Measurements from ENCODE around the gene AHRR. TPM values are rescaled to one million over a fixed set of nuclear protein-coding genes. Genes with fewer than 3 reads are reported as not detected.

Gene AHRR
- total and polyA plus RNA-seq, 2 of the 4 experiments (the other 2 are of a cell fraction), result 15.6 to 37.1 TPM

- Histone ChIP-seq H3K4me3 (ENCODE audit: insufficient read depth, low read depth, low read length) (no peak overlapping the region), H2BK5ac (ENCODE audit: low read depth, low read length, poor library complexity, severe bottlenecking) (no peak overlapping the region), H4K8ac (ENCODE audit: low read depth in 2 of 2, low read length in 2 of 2) (no peak overlapping the region), H2AK5ac (ENCODE audit: low read depth, low read length) (no peak overlapping the region), H3K79me1 (ENCODE audit: low read depth in 1 of 2, low read length in 2 of 2) (peaks cover 11 to 66% of the 10 kb centered on the region in 2 experiments), H3K27me3 (ENCODE audit: control insufficient read depth, insufficient read depth, low read length) (no peaks in the 10 kb centered on the region), H3K18ac (ENCODE audit: low read depth, low read length) (no peak overlapping the region), H3K4me1 (ENCODE audit: control insufficient read depth, insufficient read depth, low read length) (peaks cover 12% of the 10 kb centered on the region), H4K20me1 (ENCODE audit: insufficient read depth, low read length) (no peaks in the 10 kb centered on the region; the same call in 1 of the 2 replicates), H3K36me3 (ENCODE audit: control insufficient read depth, insufficient read depth, low read length) (peaks cover 51% of the 10 kb centered on the region), H2BK120ac (ENCODE audit: low read depth, low read length) (no peak overlapping the region), H2AFZ (replicated peaks; ENCODE audit: low read length, poor library complexity) (no peak overlapping the region), H3K4me2 (ENCODE audit: low read depth, low read length) (no peak overlapping the region), H2BK15ac (ENCODE audit: low read depth, low read length) (no peak overlapping the region), H3K9ac (ENCODE audit: low read depth, low read length) (no peak overlapping the region), H3K14ac (replicated peaks; ENCODE audit: low read depth, low read length) (no peak overlapping the region), H3K4ac (ENCODE audit: low read depth, low read length) (no peak overlapping the region), H4K91ac (ENCODE audit: insufficient read depth, low read depth, low read length) (no peak overlapping the region), H4K5ac (ENCODE audit: low read depth, low read length) (no peak overlapping the region), H2BK20ac (ENCODE audit: low read depth, low read length) (no peak overlapping the region), H2AK9ac (replicated peaks; ENCODE audit: low read depth, low read length, poor library complexity) (no peak overlapping the region), H3K23ac (ENCODE audit: low read depth, low read length) (no peak overlapping the region), H3K9me3 (ENCODE audit: control insufficient read depth, insufficient read depth, low read length) (no peaks in the 10 kb centered on the region), H3K9me1 (ENCODE audit: insufficient read depth, low read length) (peaks cover 7% of the 10 kb centered on the region), H3K56ac (ENCODE audit: extremely low read depth, insufficient read depth, low read length) (no peak overlapping the region), H3K27ac (ENCODE audit: insufficient read depth, low read length) (no peak overlapping the region)
- no TSS peak for BruUV-seq (replicated peaks)
- intact Hi-C loops (cut with micrococcal nuclease), result no loop called here
- ChIA-PET CTCF (no interaction called here), POLR2A (ENCODE audit: unreplicated experiment) (no interaction called here)
- DNase-seq (no peak), ATAC-seq (ENCODE audit: low read depth) (no peak)
- dilution Hi-C loops (cut with HindIII; ENCODE audit: low sequenced_read_pairs, unreplicated experiment), result no loop called here
- TF ChIP-seq POLR2A (IDR thresholded peaks at IDR 0.05; ENCODE audit: low read depth, low read length) (no peak), USF2 (IDR thresholded peaks at IDR 0.05; ENCODE audit: low read depth, low read length) (no peak), RCOR1 (IDR thresholded peaks at IDR 0.05; ENCODE audit: insufficient replicate concordance, low read length) (no peak), BHLHE40 (IDR thresholded peaks at IDR 0.05; ENCODE audit: low read depth, low read length) (no peak)
- in situ Hi-C loops (cut with MboI; ENCODE audit: low sequenced_read_pairs), result no loop called here
- WGBS, 2 experiments (ENCODE audit: extremely low coverage in 2 of 2, insufficient read length in 1 of 2), result 99% methylated on average over 10 of the region's 13 CpGs; no CpG with 5 or more reads in 1 of the 2 experiments
Observed at GRCh38 chr5:421901-422300, 100.4 kb downstream of the AHRR start.
